ENCODE data around the gene SERPINI1.

Gene SERPINI1

DNA sequence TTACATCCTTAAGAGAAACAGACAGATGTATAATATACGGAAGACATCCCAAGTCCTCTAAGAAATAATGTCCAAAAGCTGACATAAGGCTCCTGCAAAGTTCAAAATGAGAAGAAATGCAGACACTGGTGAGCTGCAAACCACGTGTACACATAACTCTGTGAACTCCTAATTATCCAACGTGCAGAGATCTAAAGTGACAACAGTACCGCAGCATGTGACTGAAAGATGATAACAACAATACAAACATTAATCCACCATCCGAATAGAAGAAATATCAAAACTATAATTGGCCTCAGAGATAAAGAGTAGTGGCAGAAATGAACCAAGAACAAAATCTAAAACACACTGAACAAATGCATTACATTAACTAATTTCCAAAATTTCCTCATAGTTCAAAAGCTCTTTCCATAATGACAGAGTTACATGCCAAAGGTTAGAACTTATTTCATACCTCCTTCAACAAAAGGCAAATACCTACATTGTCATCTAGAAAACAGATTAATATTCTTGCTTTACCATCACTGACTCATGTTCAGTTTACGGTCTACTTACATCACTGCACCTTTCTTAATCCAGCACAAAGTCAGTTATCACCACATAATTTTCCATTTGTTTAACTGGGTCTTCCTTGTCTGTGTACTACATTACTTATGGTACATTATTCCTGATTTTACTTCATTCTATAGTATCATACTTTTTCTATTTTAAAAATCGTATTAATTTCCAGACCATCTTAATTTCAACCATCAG, 3.0 kb upstream of the SERPINI1 start:
- no peak overlapping the region for H3K27ac ChIP-seq
- H3K4me3 ChIP-seq: no peak overlapping the region

DNA sequence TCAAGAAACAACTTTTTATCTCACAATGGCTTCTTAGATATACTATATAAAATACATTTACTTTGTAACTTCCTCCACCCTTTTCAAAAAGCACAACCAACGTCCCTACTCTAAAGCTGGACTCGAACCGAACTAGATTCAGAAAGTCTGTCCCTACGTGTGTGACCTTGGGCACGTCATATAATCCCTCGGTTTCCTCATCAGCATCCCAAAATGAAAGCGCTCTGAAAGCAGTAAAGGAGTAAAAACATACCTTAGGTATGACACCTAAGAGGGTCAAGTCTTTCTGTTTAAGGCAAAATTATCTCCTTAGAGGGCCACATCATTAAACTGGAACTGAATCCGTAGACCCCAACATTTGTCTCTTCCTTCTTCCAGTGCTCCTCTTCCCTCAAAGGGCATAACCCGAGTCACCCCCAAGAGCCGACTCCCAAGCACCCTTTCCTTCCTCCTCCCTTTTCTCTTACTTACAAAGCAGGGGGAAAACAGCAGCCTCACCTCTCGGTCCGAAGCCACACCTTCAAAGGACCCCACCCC, 1.5 kb upstream of the SERPINI1 start:
- peak overlapping the region; percentile 54 to 99 (median 77) for H3K4me3 ChIP-seq
- H3K27ac ChIP-seq: peak overlapping the region; percentile 45 to 97 (median 90)

GRCh38 chr3:167734498-167735232, 856 bp upstream of the SERPINI1 start, which contains the start of gene PDCD10:
Gene PDCD10 (minus strand): TSS chr3:167734892. CDS start chr3:167720157, 14,735 bp downstream.
- peak within 1 kb of the TSS; percentile 45 to 97 (median 90) for H3K27ac ChIP-seq

GRCh38 chr3:167736264-167736787, 805 bp downstream of the SERPINI1 start:
- H3K4me3 ChIP-seq: peak overlapping the region; percentile 54 to 99 (median 77)
- peak overlapping the region in 3 of 21 experiments; percentile 71 to 85 (median 73) for H3K27ac ChIP-seq

More at GRCh38 chr3:167734498-167735232, 856 bp upstream of the SERPINI1 start, which contains the start of gene PDCD10:
- peak within 1 kb of the TSS; percentile 54 to 99 (median 77) for H3K4me3 ChIP-seq

DNA sequence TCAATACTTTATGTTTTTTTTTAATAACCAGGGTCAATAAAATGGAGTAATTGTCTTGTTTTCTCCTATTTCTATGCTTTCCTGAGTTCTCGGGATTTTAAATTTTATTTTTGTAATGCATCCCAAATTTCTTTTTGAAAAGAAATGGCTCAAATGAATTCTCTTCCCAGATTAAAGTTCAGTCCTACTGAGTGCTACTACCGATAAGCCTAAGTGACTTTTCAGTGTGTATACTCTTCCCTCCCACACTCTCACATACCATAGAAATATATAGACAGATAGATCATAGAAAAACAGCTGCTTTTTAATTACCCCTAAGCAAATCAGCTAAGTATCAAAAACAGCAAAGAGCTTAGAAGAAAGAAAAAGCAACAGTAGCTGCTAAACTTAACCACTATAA, 1.5 kb downstream of the SERPINI1 start:
- H3K27ac ChIP-seq: no peak overlapping the region
- no peak overlapping the region for H3K4me3 ChIP-seq

DNA sequence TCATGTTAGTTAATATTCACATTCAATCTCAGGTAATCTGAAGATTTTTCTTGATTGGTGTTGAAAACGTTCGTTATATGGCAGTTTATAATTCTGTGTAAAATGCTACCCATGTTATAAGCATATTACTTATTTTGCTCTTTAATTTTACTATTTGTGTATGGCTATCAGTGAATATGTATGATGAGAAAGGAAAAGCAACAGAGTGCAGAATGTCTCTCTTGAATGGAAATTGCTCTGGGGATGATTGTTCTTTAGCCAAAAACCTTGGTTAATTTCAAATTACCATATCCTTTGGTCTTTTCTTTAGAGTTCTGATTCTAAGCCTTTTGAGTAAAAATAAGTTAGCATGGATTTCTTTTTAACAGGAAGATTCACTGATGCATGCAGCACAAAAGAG, 2.5 kb downstream of the SERPINI1 start:
- Histone ChIP-seq H3K4me3 (no peak overlapping the region), H3K27ac (no peak overlapping the region)

DNA sequence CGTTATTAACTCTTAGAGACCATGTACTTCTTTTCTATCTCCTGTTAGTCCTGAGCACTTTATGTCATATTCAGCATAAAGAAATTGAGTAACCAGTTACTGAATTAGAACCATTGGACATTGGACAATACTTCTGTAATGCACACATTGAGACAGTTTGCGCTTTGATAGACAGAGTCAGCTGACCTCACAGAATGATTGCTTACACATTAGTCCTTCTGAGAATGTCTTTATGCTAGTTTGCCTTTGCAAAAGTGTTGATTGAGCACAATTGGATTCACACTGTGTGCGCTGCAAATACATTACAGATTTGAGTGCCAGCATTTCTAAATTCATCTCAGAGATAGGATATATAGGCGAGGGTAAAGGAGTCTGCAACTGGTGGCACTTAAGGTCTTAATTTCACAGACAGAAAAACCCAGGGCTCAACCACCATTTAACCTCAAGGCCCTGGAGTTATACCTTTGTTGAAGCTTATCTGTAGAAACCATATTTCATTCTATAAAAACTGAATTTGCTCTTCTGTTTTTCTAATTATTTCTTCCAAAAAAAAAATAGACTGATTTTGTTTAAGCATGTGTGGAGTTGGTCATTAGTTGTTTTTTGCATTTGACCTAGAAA, 3.8 kb downstream of the SERPINI1 start:
- no peak overlapping the region for H3K4me3 ChIP-seq
- H3K27ac ChIP-seq: no peak overlapping the region

DNA sequence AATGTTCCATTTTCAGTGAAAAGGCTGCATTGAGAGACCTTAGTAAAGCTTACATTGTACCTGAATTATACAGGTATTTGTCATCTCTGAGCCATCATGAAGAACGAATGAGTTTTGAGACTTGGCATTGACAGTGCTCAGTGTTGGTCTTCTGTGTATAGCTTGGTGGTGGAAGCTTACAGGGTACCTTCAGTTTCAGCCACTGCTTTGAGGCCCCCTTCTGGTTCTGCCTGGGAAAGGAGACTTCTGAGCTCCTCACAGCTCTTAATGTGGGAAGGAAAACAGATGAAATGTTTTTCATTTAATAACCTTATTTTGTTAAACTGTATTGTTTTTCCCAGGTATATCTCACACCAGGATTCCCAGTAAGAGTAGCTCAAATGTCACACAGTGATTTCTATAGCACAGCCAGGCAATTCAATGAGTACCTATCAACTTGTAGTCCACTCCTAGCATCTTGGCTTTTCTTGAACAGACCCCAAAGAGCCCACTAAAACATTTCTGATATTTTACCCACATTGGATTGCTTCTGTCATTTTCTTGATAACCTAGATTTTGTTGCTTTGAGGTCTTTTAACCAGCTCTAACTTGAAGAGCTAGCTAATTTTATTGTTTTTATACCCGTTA, 5.6 kb downstream of the SERPINI1 start:
- H3K27ac ChIP-seq: no peak overlapping the region
- H3K4me3 ChIP-seq: no peak overlapping the region

DNA sequence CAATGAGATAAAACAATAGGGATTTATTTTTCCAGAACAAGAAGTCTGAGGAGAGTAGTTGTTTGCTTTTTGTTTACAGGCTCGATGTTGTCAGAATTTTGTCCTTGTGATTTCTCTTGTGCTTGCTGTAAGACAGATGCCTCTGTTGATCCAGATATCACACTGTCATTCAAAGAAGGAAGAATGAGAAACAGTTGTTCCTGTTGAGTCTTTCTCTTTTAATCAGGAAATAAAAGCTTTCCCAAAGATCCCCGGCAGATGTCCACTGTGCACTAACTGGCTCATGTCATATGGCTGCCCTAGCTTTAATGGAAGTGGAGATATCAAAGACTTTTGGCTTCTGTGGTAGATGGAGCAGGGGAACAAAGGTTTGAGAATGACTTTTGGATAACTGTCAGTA, 6.8 kb downstream of the SERPINI1 start:
- Histone ChIP-seq H3K4me3 (no peak overlapping the region), H3K27ac (no peak overlapping the region)

GRCh38 chr3:167743799-167744198, 8.3 kb downstream of the SERPINI1 start:
- no peak overlapping the region for H3K27ac ChIP-seq
- no peak overlapping the region for H3K4me3 ChIP-seq

- no peak overlapping the region for H3K27ac ChIP-seq
Observed at GRCh38 chr3:167749209-167749608, 13.7 kb downstream of the SERPINI1 start.

DNA sequence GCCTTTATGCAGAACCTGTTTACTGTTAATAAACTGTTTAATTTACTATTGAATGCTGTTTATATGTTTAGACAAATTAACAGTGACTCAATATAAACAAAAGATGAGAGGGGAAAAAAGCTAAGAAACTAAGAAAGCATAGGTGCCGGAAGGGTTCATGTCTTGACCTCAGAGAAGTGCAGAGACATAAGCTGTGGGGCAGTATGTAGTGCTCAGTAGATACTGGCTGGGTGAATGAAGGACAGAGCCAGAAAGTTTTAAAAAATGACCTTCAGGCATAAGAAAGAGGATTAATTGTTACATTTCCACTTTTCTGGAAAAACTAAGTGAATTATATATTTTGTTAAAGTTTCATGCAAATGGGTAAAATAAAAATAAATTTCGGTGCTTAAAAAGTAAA, 14.2 kb downstream of the SERPINI1 start:
- Histone ChIP-seq H3K4me3 (no peak overlapping the region), H3K27ac (no peak overlapping the region)

More at GRCh38 chr3:167749209-167749608, 13.7 kb downstream of the SERPINI1 start:
- H3K4me3 ChIP-seq: no peak overlapping the region

DNA sequence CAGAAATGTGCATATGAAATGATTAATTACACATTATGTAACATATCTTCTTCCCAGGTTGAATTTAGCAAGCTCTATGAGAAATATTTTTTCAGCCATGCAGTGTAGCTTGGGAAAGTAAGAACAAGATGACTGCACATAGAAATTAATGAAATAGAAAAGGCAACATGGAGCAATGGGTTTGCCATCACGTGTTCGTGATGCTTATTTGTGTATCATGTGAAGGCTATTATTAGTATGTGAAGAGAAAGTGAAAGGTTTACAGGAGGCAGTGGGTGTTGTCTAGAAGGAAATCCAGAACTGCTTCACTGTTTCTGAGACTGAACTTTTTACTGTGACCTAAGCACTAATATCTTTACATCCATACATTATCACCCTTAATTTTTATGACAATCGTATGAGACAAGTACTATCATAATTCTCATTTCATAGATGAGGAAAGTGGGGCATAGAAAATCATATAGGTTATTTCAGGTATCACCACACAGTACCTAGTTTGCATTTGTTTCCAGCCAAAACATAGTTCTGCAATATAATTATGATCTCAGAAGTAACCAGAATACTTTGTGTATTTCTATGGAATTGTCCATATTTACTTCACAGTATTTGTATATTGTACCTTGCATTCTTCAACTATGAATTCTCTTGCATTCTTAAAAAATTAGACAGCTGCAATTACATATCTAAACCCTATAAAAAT, 14.9 kb downstream of the SERPINI1 start:
- H3K27ac ChIP-seq: no peak overlapping the region

DNA sequence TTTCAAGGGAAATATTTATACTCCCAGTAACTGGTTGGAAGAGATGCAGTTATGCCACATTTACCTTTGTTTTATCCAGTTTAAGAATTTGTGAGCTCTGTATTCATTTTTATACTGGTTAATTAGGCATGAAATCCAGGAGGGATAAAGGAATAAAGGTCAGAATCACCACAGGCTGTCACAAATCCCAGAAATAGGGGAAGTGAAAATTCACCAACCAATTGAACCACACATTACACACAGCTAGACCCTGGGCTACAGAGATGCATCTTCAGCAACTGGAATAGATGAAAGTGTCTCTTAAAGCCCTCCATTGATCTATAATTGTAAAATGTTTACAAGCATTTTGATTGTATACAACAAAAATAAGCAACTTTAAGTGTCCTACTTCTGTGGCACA, 18.5 kb downstream of the SERPINI1 start:
- no peak overlapping the region for H3K4me3 ChIP-seq
- H3K27ac ChIP-seq: no peak overlapping the region

More for the DNA sequence above, 14.9 kb downstream of the SERPINI1 start:
- H3K4me3 ChIP-seq: no peak overlapping the region

DNA sequence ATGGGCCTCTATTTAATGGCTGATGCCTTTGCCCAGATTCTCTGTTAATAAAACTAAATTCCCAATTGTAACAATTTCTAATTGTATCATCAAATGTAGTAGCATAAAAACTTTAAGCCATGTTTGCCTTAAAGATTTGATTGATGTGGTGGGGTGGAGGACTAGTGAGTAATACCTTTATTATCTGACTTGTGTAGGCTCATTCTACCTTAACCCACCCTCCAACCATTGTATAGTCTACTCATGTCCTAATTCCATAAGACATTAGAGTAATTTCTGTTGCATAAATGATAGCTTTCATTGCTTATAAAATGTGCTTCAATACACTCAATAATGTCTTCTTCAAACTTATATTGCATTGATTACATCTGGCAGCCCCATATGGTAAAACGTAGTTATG, 25.8 kb downstream of the SERPINI1 start:
- H3K4me3 ChIP-seq: no peak overlapping the region

GRCh38 chr3:167762296-167762695, 26.8 kb downstream of the SERPINI1 start:
- no peak overlapping the region for H3K27ac ChIP-seq

More for the DNA sequence above, 25.8 kb downstream of the SERPINI1 start:
- no peak overlapping the region for H3K27ac ChIP-seq

GRCh38 chr3:167772992-167773391, 37.5 kb downstream of the SERPINI1 start:
- Histone ChIP-seq H3K27ac (no peak overlapping the region), H3K4me3 (no peak overlapping the region)

More at GRCh38 chr3:167762296-167762695, 26.8 kb downstream of the SERPINI1 start:
- H3K4me3 ChIP-seq: no peak overlapping the region

DNA sequence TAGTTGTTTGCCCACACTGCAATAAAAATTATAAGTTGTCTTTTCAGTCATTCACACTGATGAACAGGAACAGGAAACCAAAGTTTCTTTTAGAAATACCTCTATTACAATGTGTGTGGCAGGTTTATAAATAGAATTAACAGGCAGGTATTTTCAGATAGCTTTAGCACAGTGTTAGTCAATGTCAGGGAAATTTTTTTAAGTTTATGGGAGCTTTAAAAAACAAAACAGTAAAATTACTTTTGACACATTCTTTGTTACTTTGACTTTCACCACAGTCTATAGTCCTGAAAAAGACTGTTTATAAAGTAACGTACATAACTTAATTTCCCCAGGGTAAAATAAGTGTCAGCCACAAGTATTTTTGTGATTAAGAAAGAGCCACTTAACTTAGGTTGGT, 38.1 kb downstream of the SERPINI1 start:
- H3K4me3 ChIP-seq: no peak overlapping the region
- H3K27ac ChIP-seq: no peak overlapping the region
